Measurements from ENCODE around the gene BAZ1B. TPM values are rescaled to one million over a fixed set of nuclear protein-coding genes. Genes with fewer than 3 reads are reported as not detected.

BAZ1B gene
- total and polyA plus RNA-seq, 4 donors: 8.6 to 31.3 (median 21.5) TPM

DNA sequence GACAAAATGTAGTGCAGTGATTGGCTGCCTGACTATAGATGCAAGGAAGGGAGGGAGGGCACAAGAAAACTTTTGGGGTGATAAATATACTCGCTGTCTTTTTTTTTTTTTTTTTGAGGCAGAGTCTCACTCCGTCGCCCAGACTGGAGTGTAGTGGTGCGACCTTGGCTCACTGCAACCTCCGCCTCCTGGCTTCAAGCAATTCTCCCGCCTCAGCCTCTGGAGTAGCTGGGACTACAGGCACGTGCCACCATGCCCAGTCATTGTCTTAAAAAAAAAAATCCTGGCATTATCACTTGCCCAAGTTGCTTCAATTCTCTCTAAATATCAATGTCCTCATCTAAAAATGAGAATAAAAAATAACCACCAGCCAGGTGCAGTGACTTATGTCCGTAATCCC is 96.1 kb downstream of the BAZ1B start:
- no peaks in the 10 kb centered on the region for H3K36me3 ChIP-seq (ENCODE audit: control insufficient read depth in 4 of 4, insufficient read depth in 3 of 4, low read depth in 1 of 4, low read length in 3 of 4)
- TF ChIP-seq, protein P1, sequence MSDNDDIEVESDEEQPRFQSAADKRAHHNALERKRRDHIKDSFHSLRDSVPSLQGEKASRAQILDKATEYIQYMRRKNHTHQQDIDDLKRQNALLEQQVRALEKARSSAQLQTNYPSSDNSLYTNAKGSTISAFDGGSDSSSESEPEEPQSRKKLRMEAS (IDR thresholded peaks at IDR 0.05): no peak
- H3K27ac ChIP-seq (ENCODE audit: low read depth in 1 of 2, low read length in 2 of 2): no peak overlapping the region
- H3K4me1 ChIP-seq (ENCODE audit: control insufficient read depth in 4 of 4, insufficient read depth in 4 of 4, low read length in 3 of 4): no peaks in the 10 kb centered on the region
- DNase-seq (ENCODE audit: low spot score): no peak
- no peaks in the 10 kb centered on the region for H3K9me3 ChIP-seq (ENCODE audit: control insufficient read depth in 4 of 4, low read length in 3 of 4)
- no peaks in the 10 kb centered on the region for H3K27me3 ChIP-seq (ENCODE audit: control insufficient read depth in 4 of 4, insufficient read depth in 4 of 4, low read length in 3 of 4)
- H3K9ac ChIP-seq (ENCODE audit: low read depth in 1 of 2, low read length in 2 of 2): no peak overlapping the region
- H3K4me3 ChIP-seq (ENCODE audit: low read depth in 1 of 3, low read length in 3 of 3): no peak overlapping the region
- WGBS: 93% methylated on average over 8 of the region's 8 CpGs

DNA sequence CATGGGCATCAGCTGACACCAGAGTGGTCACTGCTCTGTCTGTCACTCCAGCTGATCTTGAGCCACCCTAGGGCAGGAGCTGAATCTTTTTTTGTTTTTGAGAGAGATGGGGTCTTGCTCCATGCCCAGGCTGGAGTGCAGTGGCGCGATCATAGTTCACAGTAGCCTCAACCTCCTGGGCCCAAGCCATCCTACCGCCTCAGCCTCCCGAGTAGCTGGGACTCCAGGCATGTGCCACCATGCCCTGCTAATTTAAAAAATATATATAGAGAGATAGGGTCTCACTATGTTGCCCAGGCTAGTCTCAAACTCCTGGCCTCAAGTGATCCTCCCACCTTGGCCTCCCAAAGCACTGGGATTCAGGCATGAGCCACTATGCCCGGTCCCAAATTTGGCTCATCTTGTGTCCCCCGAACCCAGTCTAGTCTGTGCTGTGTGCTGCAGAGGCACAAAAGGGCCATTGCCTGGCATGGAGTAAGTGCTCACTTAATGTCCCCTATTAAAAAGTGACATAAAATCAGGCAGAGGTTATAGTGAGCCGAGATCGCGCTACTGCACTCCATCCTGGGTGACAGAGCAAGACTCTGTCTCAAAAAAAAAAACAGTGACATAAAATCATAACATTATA is 96.6 kb downstream of the BAZ1B start:
- Histone ChIP-seq H3K9ac (ENCODE audit: low read depth in 1 of 2, low read length in 2 of 2) (no peak overlapping the region), H3K27me3 (ENCODE audit: control insufficient read depth in 4 of 4, insufficient read depth in 4 of 4, low read length in 3 of 4) (no peaks in the 10 kb centered on the region), H3K4me3 (ENCODE audit: low read depth in 1 of 3, low read length in 3 of 3) (no peak overlapping the region), H3K36me3 (ENCODE audit: control insufficient read depth in 4 of 4, insufficient read depth in 3 of 4, low read depth in 1 of 4, low read length in 3 of 4) (no peaks in the 10 kb centered on the region), H3K9me3 (ENCODE audit: control insufficient read depth in 4 of 4, low read length in 3 of 4) (no peaks in the 10 kb centered on the region), H3K4me1 (ENCODE audit: control insufficient read depth in 4 of 4, insufficient read depth in 4 of 4, low read length in 3 of 4) (no peaks in the 10 kb centered on the region), H3K27ac (ENCODE audit: low read depth in 1 of 2, low read length in 2 of 2) (no peak overlapping the region)
- 97% methylated on average over 9 of the region's 9 CpGs for WGBS
- TF ChIP-seq RXRA (IDR thresholded peaks at IDR 0.05) (no peak), FOXA2 (IDR thresholded peaks at IDR 0.05) (no peak)
- TF ChIP-seq, protein P2, sequence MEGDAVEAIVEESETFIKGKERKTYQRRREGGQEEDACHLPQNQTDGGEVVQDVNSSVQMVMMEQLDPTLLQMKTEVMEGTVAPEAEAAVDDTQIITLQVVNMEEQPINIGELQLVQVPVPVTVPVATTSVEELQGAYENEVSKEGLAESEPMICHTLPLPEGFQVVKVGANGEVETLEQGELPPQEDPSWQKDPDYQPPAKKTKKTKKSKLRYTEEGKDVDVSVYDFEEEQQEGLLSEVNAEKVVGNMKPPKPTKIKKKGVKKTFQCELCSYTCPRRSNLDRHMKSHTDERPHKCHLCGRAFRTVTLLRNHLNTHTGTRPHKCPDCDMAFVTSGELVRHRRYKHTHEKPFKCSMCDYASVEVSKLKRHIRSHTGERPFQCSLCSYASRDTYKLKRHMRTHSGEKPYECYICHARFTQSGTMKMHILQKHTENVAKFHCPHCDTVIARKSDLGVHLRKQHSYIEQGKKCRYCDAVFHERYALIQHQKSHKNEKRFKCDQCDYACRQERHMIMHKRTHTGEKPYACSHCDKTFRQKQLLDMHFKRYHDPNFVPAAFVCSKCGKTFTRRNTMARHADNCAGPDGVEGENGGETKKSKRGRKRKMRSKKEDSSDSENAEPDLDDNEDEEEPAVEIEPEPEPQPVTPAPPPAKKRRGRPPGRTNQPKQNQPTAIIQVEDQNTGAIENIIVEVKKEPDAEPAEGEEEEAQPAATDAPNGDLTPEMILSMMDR (IDR thresholded peaks at IDR 0.05; ENCODE audit: low read depth, low read length, missing input control): no peak
- TF ChIP-seq, protein P3, sequence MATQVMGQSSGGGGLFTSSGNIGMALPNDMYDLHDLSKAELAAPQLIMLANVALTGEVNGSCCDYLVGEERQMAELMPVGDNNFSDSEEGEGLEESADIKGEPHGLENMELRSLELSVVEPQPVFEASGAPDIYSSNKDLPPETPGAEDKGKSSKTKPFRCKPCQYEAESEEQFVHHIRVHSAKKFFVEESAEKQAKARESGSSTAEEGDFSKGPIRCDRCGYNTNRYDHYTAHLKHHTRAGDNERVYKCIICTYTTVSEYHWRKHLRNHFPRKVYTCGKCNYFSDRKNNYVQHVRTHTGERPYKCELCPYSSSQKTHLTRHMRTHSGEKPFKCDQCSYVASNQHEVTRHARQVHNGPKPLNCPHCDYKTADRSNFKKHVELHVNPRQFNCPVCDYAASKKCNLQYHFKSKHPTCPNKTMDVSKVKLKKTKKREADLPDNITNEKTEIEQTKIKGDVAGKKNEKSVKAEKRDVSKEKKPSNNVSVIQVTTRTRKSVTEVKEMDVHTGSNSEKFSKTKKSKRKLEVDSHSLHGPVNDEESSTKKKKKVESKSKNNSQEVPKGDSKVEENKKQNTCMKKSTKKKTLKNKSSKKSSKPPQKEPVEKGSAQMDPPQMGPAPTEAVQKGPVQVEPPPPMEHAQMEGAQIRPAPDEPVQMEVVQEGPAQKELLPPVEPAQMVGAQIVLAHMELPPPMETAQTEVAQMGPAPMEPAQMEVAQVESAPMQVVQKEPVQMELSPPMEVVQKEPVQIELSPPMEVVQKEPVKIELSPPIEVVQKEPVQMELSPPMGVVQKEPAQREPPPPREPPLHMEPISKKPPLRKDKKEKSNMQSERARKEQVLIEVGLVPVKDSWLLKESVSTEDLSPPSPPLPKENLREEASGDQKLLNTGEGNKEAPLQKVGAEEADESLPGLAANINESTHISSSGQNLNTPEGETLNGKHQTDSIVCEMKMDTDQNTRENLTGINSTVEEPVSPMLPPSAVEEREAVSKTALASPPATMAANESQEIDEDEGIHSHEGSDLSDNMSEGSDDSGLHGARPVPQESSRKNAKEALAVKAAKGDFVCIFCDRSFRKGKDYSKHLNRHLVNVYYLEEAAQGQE (IDR thresholded peaks at IDR 0.05): no peak
- DNase-seq (ENCODE audit: low spot score): no peak

DNA sequence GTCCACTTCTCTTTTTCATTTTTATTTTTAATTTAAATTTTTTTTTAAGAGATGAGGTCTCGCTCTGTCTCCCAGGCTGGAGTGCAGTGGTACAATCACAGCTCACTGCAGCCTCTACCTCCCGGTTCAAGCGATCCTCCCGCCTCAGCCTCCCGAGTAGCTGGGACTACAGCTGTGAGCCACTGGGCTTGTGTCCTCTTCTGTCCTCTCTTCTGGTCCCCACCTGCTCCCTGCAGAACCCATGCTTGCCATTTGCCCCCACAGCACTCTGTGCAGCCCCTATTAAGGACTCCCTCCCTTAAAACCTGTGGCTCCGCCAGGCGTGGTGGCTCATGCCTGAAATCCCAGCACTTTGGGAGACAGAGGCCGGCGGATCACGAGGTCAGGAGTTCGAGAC is 97.6 kb downstream of the BAZ1B start:
- Histone ChIP-seq H3K4me1 (ENCODE audit: control insufficient read depth in 4 of 4, insufficient read depth in 4 of 4, low read length in 3 of 4) (no peaks in the 10 kb centered on the region), H3K36me3 (ENCODE audit: control insufficient read depth in 4 of 4, insufficient read depth in 3 of 4, low read depth in 1 of 4, low read length in 3 of 4) (no peaks in the 10 kb centered on the region), H3K4me3 (ENCODE audit: low read depth in 1 of 3, low read length in 3 of 3) (peak overlapping the region in 1 of 3 donors; percentile 38), H3K27ac (ENCODE audit: low read depth in 1 of 2, low read length in 2 of 2) (no peak overlapping the region), H3K9me3 (ENCODE audit: control insufficient read depth in 4 of 4, low read length in 3 of 4) (no peaks in the 10 kb centered on the region), H3K27me3 (ENCODE audit: control insufficient read depth in 4 of 4, insufficient read depth in 4 of 4, low read length in 3 of 4) (no peaks in the 10 kb centered on the region), H3K9ac (ENCODE audit: low read depth in 1 of 2, low read length in 2 of 2) (no peak overlapping the region)
- no peak for DNase-seq (ENCODE audit: low spot score)
- TF ChIP-seq HNF4A (conservative IDR thresholded peaks at IDR 0.05): no peak
- TF ChIP-seq SP1 (IDR thresholded peaks at IDR 0.05): no peak
- TF ChIP-seq HNF4G (IDR thresholded peaks at IDR 0.05): no peak
- TF ChIP-seq, protein P1 (IDR thresholded peaks at IDR 0.05): no peak
- TF ChIP-seq NR2F2 (IDR thresholded peaks at IDR 0.05): no peak
- no peak for TF ChIP-seq RXRA (IDR thresholded peaks at IDR 0.05)
- no peak for TF ChIP-seq EGR1 (IDR thresholded peaks at IDR 0.05; ENCODE audit: low read depth in 2 of 2)
- TF ChIP-seq, protein P4, sequence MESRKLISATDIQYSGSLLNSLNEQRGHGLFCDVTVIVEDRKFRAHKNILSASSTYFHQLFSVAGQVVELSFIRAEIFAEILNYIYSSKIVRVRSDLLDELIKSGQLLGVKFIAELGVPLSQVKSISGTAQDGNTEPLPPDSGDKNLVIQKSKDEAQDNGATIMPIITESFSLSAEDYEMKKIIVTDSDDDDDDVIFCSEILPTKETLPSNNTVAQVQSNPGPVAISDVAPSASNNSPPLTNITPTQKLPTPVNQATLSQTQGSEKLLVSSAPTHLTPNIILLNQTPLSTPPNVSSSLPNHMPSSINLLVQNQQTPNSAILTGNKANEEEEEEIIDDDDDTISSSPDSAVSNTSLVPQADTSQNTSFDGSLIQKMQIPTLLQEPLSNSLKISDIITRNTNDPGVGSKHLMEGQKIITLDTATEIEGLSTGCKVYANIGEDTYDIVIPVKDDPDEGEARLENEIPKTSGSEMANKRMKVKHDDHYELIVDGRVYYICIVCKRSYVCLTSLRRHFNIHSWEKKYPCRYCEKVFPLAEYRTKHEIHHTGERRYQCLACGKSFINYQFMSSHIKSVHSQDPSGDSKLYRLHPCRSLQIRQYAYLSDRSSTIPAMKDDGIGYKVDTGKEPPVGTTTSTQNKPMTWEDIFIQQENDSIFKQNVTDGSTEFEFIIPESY (IDR thresholded peaks at IDR 0.05): no peak
- no peak for TF ChIP-seq FOXA1 (IDR thresholded peaks at IDR 0.05)
- TF ChIP-seq RAD21 (IDR thresholded peaks at IDR 0.05): no peak
- TF ChIP-seq, protein P2 (IDR thresholded peaks at IDR 0.05; ENCODE audit: low read depth, low read length, missing input control): no peak
- no peak for TF ChIP-seq GABPA (IDR thresholded peaks at IDR 0.05 in 1 of 2, conservative IDR thresholded peaks at IDR 0.05 in 1 of 2)
- TF ChIP-seq JUND (IDR thresholded peaks at IDR 0.05): no peak
- no peak for TF ChIP-seq TAF1 (conservative IDR thresholded peaks at IDR 0.05)
- TF ChIP-seq, protein P5, sequence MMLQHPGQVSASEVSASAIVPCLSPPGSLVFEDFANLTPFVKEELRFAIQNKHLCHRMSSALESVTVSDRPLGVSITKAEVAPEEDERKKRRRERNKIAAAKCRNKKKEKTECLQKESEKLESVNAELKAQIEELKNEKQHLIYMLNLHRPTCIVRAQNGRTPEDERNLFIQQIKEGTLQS (IDR thresholded peaks at IDR 0.05): no peak
- TF ChIP-seq YY1 (IDR thresholded peaks at IDR 0.05): no peak
- 88% methylated on average over 11 of the region's 11 CpGs for WGBS

Measured in liver (tissue), 9 donors.